RWPE2 (cell line): ENCODE measurements around the gene MRGPRF.

ENCODE experiments used
- ATAC-seq: fragments of 200-7000 bp; cut with Tn5 transposase; 3 replicates; pipeline ENCODE4 v1.9.1; 2021; ENCODE audit warnings: low read depth
- DNase-seq: peaks from one replicate; pipeline ENCODE4 v3.0.0-alpha.2; 2020; ENCODE audit warnings: low spot score
- H3K27ac ChIP-seq: fragments of 450-650 bp; 2 replicates; pipeline ENCODE4 v1.5.1; 2017; ENCODE audit warnings: mild to moderate bottlenecking; ENCODE audit not compliant: poor library complexity, severe bottlenecking
- H3K27me3 ChIP-seq: fragments of 250-450 bp; sonication (Bioruptor Pico); 2 replicates; pipeline ENCODE4 v1.5.1; 2021; ENCODE audit warnings: mild to moderate bottlenecking, moderate library complexity; ENCODE audit not compliant: insufficient read depth, poor library complexity, severe bottlenecking
- H3K36me3 ChIP-seq: fragments of 250-450 bp; sonication (Bioruptor Pico); 2 replicates; pipeline ENCODE4 v1.5.1; 2020; ENCODE audit warnings: low read depth, mild to moderate bottlenecking, moderate library complexity
- H3K4me1 ChIP-seq: fragments of 250-450 bp; sonication (Bioruptor Pico); 2 replicates; pipeline ENCODE4 v1.5.1; 2021; ENCODE audit warnings: mild to moderate bottlenecking, moderate library complexity; ENCODE audit not compliant: insufficient read depth, poor library complexity, severe bottlenecking
- H3K4me3 ChIP-seq: fragments of 250-450 bp; sonication (Bioruptor Pico); 2 replicates; pipeline ENCODE4 v1.5.1; 2021; ENCODE audit warnings: mild to moderate bottlenecking, moderate library complexity; ENCODE audit not compliant: severe bottlenecking
- H3K9me3 ChIP-seq: fragments of 250-450 bp; sonication (Bioruptor Pico); 2 replicates; pipeline ENCODE4 v1.5.1; 2021; ENCODE audit warnings: mild to moderate bottlenecking, moderate library complexity; ENCODE audit not compliant: severe bottlenecking
- CTCF ChIP-seq: fragments of 450-650 bp; IDR thresholded peaks from one replicate; pipeline ENCODE4 v1.5.1; 2017; ENCODE audit warnings: mild to moderate bottlenecking, moderate library complexity; ENCODE audit not compliant: poor library complexity, severe bottlenecking

The MRGPRF gene

GRCh38 chr11:69018924-69019323, 5.9 kb upstream of the MRGPRF start:
- Histone ChIP-seq H3K36me3 (no peaks in the 10 kb centered on the region), H3K27me3 (no peaks in the 10 kb centered on the region), H3K27ac (no peak overlapping the region), H3K4me3 (no peak overlapping the region), H3K4me1 (no peaks in the 10 kb centered on the region), H3K9me3 (no peaks in the 10 kb centered on the region)
- no peak for TF ChIP-seq CTCF
- DNase-seq, result no peak
- no peak for ATAC-seq

- H3K36me3 ChIP-seq, result no peaks in the 10 kb centered on the region
- ATAC-seq, result no peak
- H3K27ac ChIP-seq, result no peak overlapping the region
- TF ChIP-seq CTCF, result no peak
- DNase-seq, result no peak
- no peaks in the 10 kb centered on the region for H3K4me1 ChIP-seq
- no peak overlapping the region for H3K4me3 ChIP-seq
- H3K9me3 ChIP-seq, result no peaks in the 10 kb centered on the region
- H3K27me3 ChIP-seq, result no peaks in the 10 kb centered on the region
Observed at GRCh38 chr11:69017951-69018350, 4.9 kb upstream of the MRGPRF start.

DNA sequence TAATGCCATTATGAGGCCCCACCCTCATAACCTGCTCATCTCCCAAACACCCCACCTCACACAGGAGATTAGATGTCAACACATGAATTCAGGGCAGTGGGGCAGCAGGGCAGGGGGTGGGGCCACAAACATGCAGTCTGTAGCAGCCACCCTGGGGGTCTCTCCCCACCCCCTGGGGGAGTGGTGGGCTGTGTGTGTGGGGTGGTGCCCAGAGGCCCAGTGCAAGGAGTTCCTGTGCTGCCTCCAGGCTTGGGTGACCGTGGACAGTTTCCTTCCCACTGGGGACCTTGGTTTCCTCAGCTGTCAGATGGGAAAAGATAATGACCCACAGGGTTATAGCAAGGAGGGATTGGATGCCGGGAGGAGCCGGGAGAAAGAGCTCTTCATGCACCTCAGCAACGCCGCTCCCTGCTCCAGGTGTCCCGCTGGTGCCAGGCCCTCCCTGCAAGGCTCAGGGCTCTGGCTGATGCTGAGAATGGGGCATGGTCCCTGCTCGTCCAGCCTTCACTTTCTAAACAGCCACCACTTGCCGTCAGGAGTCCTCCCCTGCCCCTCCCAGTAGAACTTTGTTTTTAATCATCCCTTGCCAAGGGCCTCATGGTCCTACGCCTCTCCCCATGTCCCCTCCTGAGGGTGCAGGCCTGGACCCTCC, 2.0 kb upstream of the MRGPRF start:
- no peaks in the 10 kb centered on the region for H3K27me3 ChIP-seq
- no peak overlapping the region for H3K4me3 ChIP-seq
- peaks cover 10% of the 10 kb centered on the region for H3K4me1 ChIP-seq
- ATAC-seq (no peak), DNase-seq (no peak)
- H3K9me3 ChIP-seq, result no peaks in the 10 kb centered on the region
- no peaks in the 10 kb centered on the region for H3K36me3 ChIP-seq
- TF ChIP-seq CTCF, result no peak
- no peak overlapping the region for H3K27ac ChIP-seq

- no peak for DNase-seq
- H3K36me3 ChIP-seq, result no peaks in the 10 kb centered on the region
- no peaks in the 10 kb centered on the region for H3K27me3 ChIP-seq
- TF ChIP-seq CTCF, result no peak
- H3K27ac ChIP-seq, result no peak overlapping the region
- no peak overlapping the region for H3K4me3 ChIP-seq
- H3K4me1 ChIP-seq, result peaks cover 17% of the 10 kb centered on the region
- no peak for ATAC-seq
- H3K9me3 ChIP-seq, result no peaks in the 10 kb centered on the region
Observed at GRCh38 chr11:69014084-69014851, 1.2 kb upstream of the MRGPRF start.
